GM21390 (cell line): ENCODE results near the gene ATP2B1.
A peak's percentile ranks its signal among the peaks of the same experiment; 100 is the strongest.

ENCODE experiments used
- ATAC-seq: cut with Tn5 transposase; IDR thresholded peaks from one replicate; pipeline ENCODE4 v1.9.1; 2021; ENCODE audit not compliant: unreplicated experiment

Gene ATP2B1

DNA sequence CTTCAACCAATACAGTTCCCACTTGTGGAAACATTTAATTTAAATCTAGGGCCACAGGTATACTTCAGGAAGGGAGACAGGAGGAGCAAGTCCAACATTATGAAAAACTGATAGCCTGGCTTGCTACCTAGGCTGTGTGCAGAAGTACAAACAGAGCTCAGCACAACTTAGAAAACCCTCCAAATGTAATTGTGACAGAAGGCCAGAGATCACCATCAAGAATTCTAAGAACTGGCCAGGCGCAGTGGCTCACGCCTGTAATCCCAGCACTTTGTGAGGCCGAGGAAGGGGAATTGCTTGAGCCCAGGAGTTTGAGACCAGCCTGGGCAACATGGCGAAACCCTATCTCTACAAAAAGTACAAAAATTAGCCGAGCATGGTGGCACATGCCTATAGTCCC is 14.1 kb downstream of the ATP2B1 start:
- ATAC-seq: no peak

DNA sequence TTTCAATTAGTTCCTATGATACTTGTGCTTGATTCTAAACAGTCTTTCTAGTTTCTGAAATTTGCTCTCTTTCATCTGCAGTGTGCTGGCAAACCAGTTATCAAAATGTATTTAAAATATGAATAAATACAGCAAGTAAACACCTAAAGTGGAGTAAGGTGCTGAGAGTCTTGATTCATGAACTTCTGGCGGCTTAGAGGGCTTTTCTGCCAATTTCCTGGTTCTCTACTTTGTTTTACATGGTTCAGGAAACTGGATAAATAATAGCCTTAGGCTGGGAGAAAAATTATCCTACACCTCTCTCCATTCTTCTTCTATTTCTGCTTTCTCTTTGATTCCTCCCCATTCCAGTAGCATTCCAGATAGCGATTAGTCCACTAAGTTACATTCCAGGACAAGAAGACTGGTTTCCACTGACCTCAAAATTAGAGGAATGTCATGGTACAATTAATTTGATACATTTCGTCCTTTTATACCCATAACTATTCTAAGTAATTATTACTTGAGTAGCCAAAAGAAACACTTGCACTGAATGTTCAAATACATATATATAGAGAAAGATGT is 14.9 kb downstream of the ATP2B1 start:
- ATAC-seq: no peak

DNA sequence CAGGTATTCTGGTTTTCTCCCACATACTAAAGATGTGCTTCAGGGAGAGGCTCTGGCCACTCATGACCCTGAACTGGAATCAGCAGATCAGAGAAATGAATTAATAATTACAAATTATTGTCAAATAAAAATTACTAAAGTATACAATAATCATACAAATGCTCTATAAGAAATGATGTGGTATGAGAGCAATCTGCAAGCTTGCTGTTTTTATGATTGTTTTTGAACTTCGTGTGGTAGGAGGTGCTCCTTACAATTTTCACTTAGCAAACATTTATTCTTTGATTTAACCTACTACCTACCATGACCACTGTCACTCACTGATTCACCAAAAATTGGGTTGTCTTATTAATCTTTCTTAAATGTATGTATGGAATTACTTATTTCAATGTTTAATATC is 16.2 kb downstream of the ATP2B1 start:
- no peak for ATAC-seq

DNA sequence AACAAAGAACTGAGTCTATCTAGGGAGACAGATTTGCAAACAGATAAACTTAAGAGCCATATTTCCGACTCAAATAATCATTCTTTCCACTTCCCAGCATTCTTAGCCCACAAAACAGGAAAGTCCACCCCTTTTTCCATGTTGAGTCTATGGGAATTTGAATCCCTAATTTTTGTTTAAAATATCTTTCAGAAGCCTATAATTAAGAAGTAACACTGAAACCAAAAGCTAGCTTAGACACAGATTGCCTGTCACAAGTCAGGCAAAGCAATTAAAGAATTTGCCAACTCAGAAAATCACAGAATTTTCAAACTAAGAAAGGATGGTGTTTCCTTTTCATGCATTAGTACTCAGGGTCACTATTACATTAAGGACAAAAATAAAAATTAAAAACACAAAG is 17.0 kb downstream of the ATP2B1 start:
- ATAC-seq: no peak

DNA sequence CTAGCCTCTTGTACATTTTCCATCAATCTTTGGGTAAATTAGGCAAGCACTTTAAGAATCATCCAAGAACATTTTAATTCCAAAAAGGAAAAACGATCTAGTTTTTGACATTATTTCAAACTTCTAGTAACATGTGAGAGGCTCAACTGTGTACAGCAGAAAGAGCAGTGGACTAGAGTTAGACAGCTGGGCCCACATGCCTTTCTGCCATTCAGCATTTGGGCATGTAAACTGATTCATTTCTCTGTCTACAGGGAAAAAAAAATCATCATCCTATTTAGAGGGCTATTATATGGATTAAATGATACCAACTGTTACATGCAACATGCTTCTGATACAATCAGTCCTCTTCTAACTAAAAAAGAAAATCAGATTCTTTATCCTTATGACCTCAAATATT is 17.7 kb downstream of the ATP2B1 start:
- no peak for ATAC-seq

DNA sequence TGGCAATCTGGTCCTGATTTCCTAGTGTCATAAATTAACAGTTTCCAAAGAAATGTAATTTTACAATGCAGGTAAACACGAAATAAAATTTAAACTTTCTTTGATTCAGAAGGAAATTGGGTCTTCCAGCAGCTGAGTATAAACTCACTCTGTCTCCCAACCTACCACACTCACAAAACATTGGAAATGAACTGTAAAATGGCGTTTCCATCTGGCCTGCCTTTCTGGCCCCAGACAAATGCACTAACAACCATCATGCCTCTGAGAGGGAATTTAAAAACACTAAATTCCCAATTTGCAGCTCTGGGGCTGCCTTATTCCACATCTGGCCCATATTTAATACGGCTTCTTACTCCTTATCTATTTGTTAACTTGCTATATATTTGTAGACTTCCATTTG is 19.3 kb downstream of the ATP2B1 start:
- no peak for ATAC-seq

DNA sequence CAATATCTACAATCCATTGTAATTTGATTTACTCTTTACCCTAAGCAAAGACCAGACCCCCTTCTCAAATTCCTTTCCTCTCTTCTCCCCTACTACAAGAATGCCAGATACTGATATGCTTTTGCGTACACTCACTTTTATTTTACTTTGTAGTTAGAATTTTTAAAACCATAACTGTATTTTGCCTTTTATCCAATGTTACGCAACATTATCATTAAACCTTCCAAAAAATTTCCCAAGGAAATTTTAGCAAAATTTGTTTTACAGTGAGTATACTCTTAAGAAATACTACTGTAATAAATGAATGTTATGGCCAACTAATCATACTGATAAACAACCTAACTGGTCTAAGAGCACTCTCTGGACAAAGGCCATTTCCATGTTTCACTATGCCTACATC is 22.3 kb downstream of the ATP2B1 start:
- ATAC-seq: no peak

DNA sequence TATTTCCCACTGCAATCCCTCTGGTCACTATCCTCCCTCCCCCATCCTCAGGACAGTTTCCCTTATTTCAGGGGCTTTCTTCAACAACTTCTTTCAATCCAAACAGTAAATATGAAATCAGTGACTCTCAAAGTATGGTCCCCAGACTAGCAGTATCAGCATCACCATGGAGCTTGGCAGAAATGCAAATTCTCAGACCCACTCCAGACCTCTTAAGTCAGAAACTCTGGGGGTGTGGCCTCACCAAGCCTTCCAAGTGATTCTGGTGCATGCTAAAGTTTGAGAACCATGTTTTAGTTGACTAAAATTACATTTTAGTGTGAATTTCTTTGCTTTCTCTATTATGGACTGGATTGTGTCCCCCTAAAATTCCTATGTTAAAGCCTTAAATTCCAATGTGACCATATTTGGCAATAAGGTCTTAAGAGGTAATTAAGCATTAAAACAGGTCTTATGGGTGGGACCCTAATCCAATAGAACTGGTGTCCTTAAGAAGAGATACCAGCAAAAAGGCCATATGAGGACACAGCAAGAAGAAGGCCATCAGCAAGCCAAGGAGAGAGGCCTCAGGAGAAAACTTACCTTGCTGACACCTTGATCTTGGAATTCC is 23.2 kb downstream of the ATP2B1 start:
- ATAC-seq: no peak

DNA sequence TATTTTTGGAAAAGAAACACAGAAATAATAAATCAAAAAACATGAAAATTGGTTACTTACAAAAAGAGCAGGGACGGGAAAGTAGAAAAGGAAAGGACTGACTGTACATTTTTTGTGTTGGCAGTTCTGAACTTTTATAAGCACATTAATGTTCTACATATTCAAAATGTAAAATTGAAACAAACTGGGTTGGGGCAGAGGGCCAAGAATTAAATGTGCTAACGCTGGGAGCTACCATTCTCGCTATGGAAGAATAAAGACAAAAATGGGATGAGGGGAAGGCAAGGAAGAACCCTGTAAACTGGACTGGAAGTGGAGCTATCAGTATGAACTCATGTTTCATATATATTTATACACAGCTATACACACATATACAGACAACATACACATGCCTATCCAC is 24.5 kb downstream of the ATP2B1 start:
- ATAC-seq: no peak

DNA sequence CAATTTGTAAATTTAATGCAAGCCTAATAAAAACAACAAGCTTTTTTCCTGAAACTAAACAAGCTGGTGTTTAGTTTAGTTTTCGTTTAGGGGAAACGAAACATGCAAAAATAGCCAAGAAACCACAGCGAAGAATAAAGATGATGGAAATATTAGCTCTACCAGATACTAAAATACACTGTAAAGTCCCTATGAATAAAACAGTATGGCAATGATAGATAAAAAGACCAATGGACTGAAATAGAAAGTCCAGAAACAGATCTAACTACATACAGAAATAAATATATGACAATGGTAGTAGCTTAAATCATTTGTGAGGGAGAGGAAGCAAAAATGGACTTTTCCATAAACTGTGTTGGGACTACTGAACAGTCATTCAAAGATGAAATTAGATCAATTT is 26.4 kb downstream of the ATP2B1 start:
- ATAC-seq: no peak

DNA sequence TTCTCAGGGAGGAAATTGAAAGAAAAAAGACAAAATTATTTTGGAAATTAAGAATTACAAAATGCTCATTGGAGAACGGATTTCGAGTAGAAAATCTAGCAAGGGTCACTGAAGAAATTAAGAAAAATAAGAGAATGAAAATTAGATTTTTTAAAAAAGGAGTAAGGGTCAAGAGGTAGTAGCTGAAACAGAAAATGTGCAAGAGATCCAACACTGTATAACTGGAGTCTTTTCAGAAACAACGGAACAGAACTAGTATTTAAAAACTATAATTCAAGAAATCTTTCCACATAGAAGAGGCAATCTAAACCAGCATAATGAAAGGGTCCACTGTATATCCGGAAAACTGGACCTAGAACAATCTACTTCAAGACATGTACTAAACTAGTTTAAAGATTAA is 28.2 kb downstream of the ATP2B1 start:
- no peak for ATAC-seq

DNA sequence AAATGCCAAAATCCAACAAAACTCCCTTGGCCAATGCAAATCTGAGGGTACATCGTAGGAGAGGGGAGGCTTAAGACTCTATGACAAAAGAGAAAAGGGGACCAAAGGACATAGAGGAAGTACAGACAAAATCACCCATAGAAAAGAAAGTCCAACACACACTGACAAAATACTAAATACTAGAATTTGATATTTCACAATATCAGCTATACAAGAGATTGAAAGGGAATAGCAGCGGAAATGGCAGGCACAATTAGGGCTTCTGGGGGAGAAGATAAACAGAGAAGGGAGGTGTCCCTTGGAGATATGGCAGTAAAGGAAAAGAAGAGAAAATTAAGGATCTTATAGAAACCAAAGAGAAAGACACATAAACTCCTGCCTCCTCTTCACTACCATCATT is 29.0 kb downstream of the ATP2B1 start:
- ATAC-seq: no peak

DNA sequence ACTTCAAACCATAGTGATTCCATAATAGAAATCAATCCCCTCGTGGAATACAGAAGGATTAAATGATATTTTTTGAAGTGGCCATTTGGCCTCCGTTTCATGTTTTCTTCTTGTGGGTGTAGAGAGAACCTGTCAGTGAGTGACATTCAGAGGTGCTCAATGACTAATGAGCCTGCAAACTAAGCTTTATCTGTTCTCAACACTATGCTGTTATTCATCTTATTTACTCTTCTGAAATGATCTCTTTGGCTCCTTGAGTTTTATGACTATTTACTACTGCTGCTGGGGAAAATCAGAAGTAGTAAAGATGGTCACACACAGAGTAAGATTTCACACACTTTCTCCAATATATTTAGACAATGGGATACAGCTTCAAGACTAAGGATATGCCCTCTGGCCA is 30.4 kb downstream of the ATP2B1 start:
- ATAC-seq: no peak

DNA sequence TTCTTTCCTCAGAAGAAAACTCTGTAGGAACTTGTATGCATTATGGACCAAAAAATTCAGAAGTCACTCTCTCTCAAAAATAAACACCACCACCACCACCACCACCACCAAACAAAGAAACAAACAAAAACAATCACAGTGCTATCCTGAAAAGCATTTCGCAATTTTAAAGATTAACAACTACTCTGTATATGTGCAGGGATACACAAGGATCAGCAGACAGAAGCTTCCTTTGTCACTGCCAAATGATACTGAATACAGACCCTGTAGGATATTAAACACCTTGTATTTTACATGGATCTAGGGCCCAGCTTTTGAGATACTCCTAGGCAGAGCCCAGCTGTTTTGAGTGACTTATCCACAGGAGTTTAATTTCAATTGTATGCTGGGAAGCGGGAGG is 31.7 kb downstream of the ATP2B1 start:
- no peak for ATAC-seq

DNA sequence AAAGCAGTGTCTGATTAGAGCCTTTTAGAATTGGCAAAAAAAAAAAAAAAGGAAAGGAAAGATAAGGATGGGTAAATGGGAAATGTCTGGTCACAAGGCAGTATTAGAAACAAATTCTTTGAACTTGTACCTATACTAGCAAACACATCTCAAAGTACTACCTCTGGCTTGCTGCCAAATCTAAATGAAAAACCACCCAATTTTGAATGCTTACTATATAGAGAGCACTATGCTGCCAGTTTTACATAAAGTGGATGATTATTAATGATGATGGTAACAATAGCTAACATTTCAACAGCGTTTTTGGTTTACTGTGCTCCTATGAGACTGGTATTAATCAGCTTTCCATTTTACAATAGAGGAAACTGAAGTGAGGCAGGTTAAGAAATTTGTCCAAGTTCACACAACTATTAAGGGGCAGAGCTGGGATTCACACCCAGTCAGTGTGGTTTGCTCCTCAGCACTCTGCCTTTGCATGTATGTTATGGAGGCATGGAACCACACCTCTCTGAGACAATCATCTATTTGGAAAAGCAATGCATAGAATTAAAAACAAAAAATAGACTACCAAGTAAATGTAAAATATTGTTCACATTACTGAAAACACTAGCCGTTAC is 34.2 kb downstream of the ATP2B1 start:
- no peak for ATAC-seq

DNA sequence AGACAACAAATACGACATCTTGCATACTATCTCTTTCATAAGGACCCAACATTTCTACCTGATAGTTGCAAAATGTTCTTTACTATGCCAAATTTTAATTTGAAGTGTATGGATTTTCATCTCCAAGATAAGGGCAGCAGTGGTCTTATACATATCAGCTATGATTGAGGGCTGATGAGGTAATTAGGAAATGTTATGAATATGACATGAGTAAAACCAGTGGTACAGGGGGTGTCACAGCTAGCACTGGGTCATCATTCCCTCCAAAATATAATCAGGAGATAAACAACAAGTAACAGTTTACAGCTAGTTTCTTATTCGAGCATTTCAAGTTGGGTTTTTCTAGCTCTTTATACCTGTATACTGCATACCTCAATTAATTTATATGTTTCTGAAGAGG is 35.0 kb downstream of the ATP2B1 start:
- no peak for ATAC-seq

DNA sequence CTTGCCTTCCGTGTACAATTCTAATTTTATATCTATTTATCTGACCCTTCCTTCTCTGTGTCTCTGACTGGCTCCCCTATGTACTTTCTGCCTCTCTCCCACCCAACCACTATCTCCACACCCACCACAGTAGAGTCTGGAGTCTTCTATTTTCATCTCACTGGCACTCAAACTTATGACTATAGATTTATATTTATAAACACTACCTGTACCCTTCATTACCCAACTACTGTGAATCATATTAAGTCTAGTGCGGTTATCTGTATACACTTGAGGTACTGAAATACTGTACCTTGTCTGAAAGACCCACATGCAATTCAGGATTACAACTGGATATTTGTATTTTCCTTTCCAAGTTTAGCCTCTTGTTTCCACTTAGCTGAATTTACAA is 36.1 kb downstream of the ATP2B1 start:
- ATAC-seq: no peak

DNA sequence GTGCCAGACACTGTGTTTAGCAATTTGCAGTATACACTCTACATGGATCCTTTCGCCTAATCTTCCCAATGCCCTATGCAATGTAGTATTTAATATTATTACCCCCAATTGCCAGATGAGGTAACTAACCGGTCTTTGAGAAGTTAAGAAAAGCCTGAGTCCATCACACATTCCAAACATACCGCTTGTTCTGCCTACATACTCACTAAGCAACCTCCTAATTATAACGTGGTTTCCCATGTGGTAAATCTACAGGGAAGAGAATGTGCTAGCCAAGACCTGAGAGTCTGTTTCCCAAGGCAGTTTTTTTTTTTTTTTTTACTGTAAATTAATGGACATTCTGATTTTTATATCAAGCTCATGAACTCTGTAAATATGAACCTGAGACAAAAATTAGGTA is 37.2 kb downstream of the ATP2B1 start:
- ATAC-seq: no peak

DNA sequence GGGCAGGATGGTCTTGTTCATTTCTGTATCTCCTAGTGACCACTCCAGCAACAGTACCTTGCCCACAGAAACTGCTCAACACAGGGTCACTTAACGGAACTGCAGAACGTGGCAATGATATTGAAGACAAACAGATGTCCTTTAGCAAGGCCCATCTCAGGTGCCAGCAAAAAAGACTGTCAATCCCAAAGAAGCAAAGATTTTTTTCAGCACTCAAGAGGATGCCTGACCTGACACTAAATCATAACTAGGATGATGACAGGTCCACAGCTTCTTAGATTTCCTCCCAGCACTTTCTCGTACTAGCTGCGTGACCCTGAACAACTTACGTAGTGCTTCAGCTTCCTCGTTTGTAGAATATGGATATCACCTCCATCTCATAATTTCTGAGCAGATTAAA is 39.4 kb downstream of the ATP2B1 start:
- ATAC-seq: no peak

DNA sequence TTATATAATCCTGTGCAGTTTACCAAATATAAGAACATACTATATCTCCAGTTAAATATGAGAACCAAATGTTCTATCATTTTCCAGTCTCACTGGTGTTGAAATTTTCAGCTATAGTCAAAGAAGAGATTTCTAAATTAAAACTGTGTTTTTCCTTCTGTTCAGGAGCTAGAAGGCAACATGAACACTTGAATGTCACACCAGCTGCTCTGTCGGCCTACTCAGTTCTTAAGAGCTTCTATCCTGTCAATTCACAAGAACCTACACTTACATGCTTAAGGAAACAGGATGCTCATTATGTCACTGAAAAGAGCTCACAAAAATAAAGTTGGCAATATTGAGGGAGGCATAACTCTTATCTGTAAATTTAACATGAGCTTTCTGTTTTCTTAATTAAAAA is 43.1 kb downstream of the ATP2B1 start:
- no peak for ATAC-seq

DNA sequence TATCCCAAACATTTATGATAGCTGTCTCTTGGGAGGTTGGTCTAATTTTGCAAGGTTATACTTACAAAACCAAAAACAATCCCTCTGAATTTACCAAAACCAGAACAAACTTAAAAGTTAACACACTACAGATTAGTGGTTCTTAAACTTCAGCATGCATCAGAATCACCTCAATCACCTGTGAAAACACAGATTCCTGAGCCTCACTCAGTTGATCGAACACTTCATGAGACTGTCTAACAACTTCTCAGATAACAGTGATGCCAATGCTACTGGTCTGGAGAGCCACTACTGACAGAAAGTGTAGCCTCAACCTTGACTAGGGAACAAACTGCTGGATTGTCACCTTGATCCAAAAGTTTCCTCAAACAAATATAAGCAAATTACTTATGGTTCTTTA is 44.2 kb downstream of the ATP2B1 start:
- no peak for ATAC-seq

DNA sequence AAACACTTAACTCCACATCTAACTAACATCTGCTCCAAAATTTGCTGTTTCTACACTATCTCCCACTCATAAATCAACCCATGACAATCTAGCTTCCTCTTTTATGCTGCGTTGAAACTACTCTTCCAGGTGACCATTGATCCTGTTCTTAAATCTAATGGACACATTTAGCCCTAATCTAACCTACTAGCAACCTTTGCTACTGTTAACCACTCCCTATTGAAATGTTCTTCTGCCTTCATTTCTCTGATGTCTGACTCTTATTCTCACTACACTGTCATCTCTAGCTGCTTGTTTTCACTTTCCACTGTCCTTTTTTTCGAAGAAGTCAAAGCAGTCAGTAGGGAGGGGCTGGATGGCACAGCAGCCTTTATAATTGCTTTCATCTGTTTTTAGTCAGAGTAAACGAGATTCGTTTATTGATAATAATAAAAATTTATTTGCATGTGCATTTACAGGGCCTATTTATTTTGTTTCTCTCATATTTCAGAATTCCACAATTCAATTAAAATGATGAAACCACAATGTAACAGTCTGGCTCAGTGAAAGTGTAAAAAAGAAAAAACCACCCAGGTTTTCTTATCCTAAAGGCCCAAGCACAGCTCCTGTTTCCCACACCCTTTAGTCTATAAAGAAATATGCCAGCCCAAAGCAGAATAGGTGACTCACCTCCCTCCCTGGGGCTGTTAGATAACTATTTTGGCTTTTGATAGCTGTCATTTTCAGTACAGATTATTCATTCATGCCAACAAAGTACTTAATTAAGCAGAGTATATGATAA is 44.9 kb downstream of the ATP2B1 start:
- peak; percentile 76 for ATAC-seq
